BJ (cell line): ENCODE measurements around the gene ADGRE3. TPM values are rescaled to one million over a fixed set of nuclear protein-coding genes. Genes with fewer than 3 reads are reported as not detected.
"Not testable (repeated sequence)": the region's sequence is repeated elsewhere in the genome, so short reads cannot be mapped to it uniquely, and the experiment has no call there.

Experiments
- CTCF ChIA-PET: fragments of 350-600 bp; formaldehyde crosslinking; extraction: SDS; loops from one replicate; lab custom pipeline; 2021; ENCODE audit warnings: antibody characterized with exemption, inconsistent platforms; lab: Yijun Ruan, JAX
- POLR2A ChIA-PET: fragments of 300-600 bp; sonication (Branson Sonifier 250); formaldehyde crosslinking; extraction: SDS; loops from one replicate; lab custom pipeline; 2021; ENCODE audit warnings: antibody characterized with exemption; lab: Charles Lee
- DNase-seq: peaks from one replicate; pipeline ENCODE4 v3.0.0-alpha.2; 2011; ENCODE audit warnings: low read depth
- H3K27me3 ChIP-seq: 2 replicates; pipeline ENCODE4 v1.6.0; 2011; ENCODE audit warnings: low read length; ENCODE audit not compliant: control insufficient read depth, insufficient read depth
- H3K36me3 ChIP-seq: 2 replicates; pipeline ENCODE4 v1.5.1; 2011; ENCODE audit warnings: low read length; ENCODE audit not compliant: control insufficient read depth, insufficient read depth
- H3K4me3 ChIP-seq: 2 replicates; pipeline ENCODE4 v1.5.1; 2011; ENCODE audit warnings: low read depth, mild to moderate bottlenecking, control low read depth, low read length
- polyA plus RNA-seq: library from polyadenylated mRNA; depleted of rRNA; stranded (reverse); fragments of >200 nt; gene quantifications from 2 replicates; pipeline ENCODE4 v1.2.3, GENCODE V29; 2011
- TF ChIP-seq, protein P1 (sequence below): IDR thresholded peaks from 2 replicates; pipeline ENCODE4 v1.5.1; 2011; ENCODE audit warnings: low read depth, mild to moderate bottlenecking, control low read depth, inconsistent platforms, low read length, moderate library complexity; ENCODE audit not compliant: insufficient read depth

Gene ADGRE3
- polyA plus RNA-seq, 1 experiment: not detected

- no peak for DNase-seq
- ChIA-PET CTCF (no interaction called here), POLR2A (no interaction called here)
- Histone ChIP-seq H3K27me3 (no peaks in the 10 kb centered on the region), H3K4me3 (no peak overlapping the region), H3K36me3 (no peaks in the 10 kb centered on the region)
- TF ChIP-seq, protein P1, sequence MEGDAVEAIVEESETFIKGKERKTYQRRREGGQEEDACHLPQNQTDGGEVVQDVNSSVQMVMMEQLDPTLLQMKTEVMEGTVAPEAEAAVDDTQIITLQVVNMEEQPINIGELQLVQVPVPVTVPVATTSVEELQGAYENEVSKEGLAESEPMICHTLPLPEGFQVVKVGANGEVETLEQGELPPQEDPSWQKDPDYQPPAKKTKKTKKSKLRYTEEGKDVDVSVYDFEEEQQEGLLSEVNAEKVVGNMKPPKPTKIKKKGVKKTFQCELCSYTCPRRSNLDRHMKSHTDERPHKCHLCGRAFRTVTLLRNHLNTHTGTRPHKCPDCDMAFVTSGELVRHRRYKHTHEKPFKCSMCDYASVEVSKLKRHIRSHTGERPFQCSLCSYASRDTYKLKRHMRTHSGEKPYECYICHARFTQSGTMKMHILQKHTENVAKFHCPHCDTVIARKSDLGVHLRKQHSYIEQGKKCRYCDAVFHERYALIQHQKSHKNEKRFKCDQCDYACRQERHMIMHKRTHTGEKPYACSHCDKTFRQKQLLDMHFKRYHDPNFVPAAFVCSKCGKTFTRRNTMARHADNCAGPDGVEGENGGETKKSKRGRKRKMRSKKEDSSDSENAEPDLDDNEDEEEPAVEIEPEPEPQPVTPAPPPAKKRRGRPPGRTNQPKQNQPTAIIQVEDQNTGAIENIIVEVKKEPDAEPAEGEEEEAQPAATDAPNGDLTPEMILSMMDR: no peak
Measured at GRCh38 chr19:14615623-14616022, 59.0 kb downstream of the ADGRE3 start.

DNA sequence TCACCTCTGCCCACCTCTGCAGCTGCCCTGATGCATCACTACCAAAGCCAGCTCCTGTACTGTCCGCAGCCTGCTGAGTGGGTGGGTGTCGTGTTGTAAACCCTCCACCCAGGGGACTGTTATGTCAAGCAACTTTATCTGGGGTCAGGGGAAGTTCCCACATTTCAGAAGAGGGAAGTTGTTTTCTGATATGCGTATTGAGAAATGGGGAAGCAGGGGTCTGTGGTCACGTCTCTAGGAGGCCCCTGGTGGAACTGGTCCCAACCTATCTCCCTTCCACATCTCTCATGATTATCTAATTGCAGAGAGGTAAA lies 60.6 kb downstream of the ADGRE3 start:
- H3K36me3 ChIP-seq: no peaks in the 10 kb centered on the region
- H3K27me3 ChIP-seq: no peaks in the 10 kb centered on the region
- ChIA-PET POLR2A (no interaction called here), CTCF (no interaction called here)
- DNase-seq: no peak
- TF ChIP-seq, protein P1: no peak
- no peak overlapping the region for H3K4me3 ChIP-seq

DNA sequence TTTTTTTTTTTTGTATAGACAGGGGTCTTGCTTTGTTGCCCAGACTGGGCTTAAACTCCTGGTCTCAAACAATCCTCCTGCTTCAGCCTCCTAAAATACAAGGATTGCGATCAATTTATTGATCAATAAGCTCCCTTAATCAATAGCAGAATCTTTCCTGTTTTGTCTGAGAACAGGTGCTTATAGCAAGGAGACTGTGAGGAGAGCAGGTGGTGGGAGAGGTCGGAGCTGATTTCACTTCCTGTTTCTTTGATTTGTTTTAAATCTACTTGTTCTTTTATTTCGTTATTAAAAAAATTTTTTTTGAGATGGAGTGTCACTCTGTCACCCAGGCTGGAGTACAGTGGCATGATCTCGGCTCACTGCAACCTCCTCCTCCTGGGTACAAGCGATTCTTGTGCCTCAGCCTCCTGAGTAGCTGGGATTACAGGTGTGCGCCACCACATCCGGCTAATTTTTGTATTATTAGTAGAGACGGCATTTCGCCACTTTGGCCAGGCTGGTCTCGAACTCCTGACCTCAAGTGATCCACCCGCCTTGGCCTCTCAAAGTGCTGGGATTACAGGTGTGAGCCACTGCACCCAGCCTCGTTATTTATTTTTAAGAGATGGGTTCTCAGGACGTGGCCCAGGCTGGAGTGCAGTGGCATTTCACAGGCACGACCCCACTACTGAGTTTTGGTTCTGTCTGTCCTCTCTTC lies 61.1 kb downstream of the ADGRE3 start:
- POLR2A ChIA-PET, CTCF ChIA-PET, DNase-seq, H3K4me3 ChIP-seq, H3K27me3 ChIP-seq, H3K36me3 ChIP-seq: not testable (repeated sequence)

- Histone ChIP-seq H3K4me3 (no peak overlapping the region), H3K36me3 (no peaks in the 10 kb centered on the region), H3K27me3 (no peaks in the 10 kb centered on the region)
- CTCF ChIA-PET: interaction anchor here (1.3 kb wide), 1 partner anchor 39 kb away, joined by 3 read pairs; no protein-coding TSS in a partner anchor
- TF ChIP-seq, protein P1: no peak
- POLR2A ChIA-PET: no interaction called here
- no peak for DNase-seq
Measured at GRCh38 chr19:14612657-14613056, 62.0 kb downstream of the ADGRE3 start.

- H3K36me3 ChIP-seq, H3K27me3 ChIP-seq, DNase-seq, H3K4me3 ChIP-seq, POLR2A ChIA-PET: not testable (repeated sequence)
- CTCF ChIA-PET: interaction anchor here (1.3 kb wide), 1 partner anchor 38 kb away, joined by 3 read pairs; no protein-coding TSS in a partner anchor
Measured at GRCh38 chr19:14612242-14612641, 62.4 kb downstream of the ADGRE3 start.

DNA sequence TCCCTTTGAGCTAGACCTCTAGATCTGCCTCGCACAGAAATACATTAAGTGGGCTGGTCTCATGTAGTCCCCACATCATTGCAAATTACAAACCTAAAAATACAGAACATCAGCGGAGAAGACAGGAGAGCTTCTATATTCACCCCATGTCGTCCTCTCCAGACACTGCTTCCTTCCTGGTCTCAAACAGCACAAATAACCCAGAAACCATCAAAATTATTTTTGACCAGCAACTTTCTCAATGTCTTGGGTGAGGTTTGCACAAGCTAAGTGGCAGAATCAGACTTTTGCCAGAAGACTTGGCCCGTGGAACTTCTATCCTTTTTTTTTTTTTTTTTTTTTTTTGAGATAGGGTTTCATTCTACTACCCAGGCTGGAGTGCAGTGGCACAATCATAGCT lies 63.6 kb downstream of the ADGRE3 start:
- ChIA-PET POLR2A (no interaction called here), CTCF (no interaction called here)

More for the DNA sequence above, 63.6 kb downstream of the ADGRE3 start:
- no peak overlapping the region for H3K4me3 ChIP-seq
- H3K36me3 ChIP-seq: no peaks in the 10 kb centered on the region
- no peaks in the 10 kb centered on the region for H3K27me3 ChIP-seq
- no peak for DNase-seq
- TF ChIP-seq, protein P1: no peak
